Fibroblast of skin of abdomen (primary cell): Measurements from ENCODE around the gene TBX18.
A peak's percentile ranks its signal among the peaks of the same experiment; 100 is the strongest.

Source experiments
- DNase-seq: peaks from one replicate; pipeline ENCODE4 v3.0.0-alpha.2; 2013

Gene TBX18

DNA sequence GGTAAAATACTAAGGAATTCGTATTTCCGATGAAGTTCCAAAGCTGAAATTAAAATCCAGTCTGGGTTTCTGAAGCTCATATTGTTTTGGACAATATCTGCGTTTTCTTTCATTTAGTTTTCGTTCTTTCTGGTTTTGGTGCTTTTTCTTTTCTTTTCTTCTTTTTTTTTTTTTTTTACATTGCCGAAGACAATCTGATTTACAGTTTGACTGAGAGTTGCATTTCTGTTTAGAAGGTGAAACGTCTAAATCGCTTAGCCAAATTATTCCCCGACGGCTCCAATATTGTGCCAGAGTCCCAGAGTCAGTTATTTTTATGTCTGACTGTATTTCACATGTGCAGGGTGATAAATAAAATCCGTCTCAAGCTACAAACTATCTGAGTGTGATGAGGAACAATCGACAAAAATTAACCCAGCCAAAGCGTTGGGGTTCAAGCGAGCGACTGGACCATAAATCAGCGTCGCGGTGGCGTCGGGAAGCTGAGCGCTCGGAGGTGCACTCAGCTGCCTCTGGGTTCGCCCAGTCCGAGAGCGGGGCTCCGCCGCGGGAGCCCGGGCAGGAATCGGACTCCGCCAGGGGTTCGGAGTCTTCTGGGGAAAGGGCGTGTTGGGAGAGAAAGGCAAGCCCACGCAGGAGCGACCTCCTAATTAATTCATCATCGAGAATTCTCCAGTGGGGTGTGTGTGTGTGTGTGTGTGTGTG is 8.2 kb upstream of the TBX18 start:
- no peak for DNase-seq

DNA sequence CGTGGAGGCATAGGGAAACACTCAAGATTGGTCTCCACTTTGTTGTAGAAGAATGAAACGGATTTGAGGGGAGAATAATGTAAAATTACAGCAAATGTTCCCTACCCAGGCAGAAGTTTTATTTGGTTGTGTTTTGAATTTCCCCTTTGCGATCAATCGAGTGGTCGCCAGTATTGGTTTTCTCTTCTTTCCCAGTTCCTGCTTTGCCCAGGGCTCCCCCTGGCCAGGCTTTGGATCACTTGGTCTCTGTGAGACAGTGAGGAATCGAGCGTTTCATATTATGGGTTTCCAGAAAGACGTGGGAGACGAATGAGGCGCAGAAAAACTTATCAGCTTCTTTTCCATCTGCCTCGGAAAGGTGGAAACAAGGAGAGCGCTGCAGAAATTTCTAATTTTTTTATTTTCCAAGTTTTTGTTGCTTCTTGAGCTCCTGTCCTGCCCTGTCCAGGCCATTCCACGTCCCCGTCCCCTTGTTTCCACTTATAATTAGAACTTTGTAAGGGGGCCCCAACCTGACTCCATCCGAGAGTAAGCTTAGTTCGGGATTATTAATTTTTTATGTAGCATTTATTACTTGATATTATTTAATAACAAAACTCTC is 7.5 kb upstream of the TBX18 start:
- no peak for DNase-seq

- no peak for DNase-seq
These were observed 6.8 kb upstream of the TBX18 start for GRCh38 chr6:84771125-84771755.

DNA sequence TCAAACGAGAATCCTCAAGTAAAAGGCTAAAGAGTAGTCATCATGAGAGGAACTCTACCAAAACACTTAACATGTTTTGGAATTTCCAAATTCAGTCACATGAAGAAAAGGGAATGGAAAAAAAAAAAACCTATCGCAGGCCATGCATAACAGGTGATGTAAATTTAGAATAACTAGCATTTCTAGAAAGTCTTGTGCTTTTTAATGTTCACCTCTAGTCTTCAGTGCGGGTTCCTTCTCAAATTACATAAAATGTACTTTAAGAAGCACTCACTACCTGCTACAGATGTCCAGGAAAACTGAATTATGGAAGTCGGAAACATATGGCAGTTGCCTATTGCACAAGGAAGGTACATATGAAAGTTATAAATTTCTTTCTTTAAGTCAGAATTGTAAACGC is 6.1 kb upstream of the TBX18 start:
- DNase-seq, result no peak

- DNase-seq, result no peak
These were observed 4.9 kb upstream of the TBX18 start for GRCh38 chr6:84769306-84769705.

DNA sequence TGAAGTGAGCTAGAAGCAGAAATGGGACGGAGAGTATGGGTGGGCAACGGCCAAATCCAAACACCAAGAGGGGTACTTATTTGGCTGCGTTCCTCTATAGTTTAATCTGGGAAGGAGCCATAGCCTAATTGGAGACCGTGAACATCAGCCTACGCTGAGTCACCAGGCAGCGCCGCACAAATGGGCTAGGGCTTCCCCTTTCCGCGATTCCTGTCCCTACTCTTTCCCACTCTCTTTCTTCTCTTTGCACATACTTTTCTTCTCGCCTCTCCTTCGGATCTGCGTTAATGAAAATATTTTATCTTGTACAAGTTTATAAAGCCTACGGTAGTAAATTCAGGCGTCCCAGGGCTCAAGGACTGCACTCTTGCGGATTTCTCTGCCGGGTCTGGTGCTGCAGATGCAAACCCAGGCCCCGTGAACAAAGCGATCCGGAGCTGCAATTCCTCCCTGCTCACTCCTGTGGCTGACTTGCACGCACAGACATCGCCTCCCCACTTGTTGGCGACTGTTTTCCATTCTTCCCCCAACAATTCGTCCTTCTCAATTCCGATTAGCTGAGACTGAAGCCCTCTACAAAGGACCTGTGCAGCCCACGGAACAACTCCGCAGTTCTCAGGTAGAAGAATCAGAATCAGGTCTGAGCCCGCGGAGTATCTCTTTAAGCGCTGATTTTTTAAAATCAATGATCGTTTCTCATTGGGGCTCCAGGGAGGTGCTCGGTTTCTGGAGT is 4.2 kb upstream of the TBX18 start:
- DNase-seq, result peak; percentile 46

DNA sequence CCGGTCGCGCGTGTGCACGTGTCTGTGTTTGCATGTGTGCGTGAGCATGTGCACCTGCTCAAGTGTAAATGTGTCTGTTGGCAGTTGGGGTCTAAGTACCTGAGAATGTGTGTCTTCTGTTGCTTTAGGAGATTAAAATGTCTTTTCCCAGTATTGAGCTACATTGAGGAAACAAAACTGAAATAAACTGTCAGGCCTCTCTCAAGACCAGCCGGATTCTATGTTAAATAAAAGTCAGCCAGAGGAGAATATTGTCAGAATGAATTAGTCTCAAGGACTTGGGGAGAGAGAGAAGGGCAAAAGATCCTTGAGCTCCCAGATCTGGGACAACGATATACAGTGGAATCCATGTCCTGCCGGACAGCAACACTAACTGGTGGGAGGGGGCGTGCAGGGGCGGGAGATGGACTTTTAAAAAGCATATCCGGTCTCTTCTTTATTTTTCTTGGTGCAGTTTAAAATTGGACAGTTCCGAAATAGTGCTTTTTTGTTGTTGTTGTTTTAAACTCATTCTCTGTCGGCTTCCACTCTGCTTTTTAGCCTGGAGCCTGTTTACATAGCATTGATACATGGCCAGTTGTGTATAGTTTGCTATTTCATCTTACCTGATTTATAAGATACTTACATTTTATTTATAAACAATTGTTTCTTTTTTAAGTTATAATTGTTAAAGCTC is 3.3 kb upstream of the TBX18 start:
- DNase-seq, result no peak

DNA sequence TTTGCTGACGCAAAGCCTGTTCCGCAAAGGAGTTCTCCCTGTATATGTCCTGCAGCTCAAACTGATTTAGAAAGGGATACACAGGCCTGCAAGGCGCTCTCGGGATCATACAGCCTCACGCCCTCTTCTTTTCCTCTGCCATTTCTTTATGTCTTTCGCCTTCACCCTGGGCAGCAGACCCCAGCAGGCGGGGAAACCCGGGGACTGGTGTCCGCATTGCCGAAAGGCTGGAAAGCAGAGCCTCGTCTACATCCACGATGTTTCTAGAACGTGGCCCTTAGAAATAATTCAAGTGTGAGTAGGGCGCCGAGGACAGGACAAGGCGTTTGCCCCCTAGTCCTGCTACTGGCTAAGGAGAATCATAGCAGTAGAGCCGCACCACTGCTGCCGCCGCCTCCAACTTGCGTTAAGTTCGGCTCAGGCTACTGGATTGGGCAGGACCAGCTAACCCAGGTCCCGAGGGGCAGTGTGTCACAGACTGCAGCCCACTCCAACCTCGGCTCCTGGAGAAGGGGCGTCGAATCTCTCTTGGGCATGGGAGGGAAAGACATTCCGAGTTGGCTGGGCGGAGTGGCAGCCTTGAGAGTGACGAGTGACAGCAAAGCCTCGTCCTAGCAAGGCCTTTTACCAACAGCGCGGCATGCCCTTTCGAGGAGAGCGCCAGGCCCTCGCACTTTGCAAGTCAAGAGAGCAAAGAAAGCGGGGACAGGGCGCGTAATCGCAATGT is 2.6 kb upstream of the TBX18 start:
- no peak for DNase-seq

DNA sequence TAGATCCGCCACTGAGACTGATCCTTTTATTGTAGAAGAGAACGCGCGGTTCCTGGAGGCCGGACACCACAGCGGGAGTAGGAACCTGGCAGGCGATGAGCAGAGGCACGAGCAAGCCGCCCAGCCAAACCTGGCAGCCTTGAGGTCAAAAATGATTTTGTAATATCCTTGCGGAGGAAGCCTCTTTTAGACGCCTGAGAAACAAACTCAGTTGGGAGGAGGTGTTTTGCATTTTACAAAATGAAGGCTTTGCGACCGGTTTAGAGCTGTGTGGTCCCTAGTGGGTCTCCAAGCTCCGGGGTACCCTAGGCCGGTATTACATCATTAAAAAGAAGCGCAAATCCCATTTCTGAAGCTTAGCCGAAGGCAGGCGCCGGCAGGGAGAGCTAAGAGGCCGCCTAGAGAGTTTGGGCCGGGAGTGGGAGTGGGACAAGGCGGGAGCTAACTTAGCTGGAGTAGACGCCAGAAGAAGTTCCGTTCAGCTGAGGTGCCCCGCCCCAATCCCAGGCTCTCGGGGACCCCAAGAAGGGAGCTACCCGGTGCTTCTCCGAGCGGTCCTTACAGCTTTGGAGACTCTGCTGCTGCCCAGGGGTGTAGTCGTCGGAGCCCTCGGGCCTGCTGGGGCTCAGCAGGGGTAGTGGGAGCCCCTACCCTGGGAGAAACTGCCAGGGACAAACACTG is 1.9 kb upstream of the TBX18 start:
- no peak for DNase-seq

GRCh38 chr6:84763886-84764331 is 489 bp downstream of the TBX18 start:
- DNase-seq, result peak; percentile 54

DNA sequence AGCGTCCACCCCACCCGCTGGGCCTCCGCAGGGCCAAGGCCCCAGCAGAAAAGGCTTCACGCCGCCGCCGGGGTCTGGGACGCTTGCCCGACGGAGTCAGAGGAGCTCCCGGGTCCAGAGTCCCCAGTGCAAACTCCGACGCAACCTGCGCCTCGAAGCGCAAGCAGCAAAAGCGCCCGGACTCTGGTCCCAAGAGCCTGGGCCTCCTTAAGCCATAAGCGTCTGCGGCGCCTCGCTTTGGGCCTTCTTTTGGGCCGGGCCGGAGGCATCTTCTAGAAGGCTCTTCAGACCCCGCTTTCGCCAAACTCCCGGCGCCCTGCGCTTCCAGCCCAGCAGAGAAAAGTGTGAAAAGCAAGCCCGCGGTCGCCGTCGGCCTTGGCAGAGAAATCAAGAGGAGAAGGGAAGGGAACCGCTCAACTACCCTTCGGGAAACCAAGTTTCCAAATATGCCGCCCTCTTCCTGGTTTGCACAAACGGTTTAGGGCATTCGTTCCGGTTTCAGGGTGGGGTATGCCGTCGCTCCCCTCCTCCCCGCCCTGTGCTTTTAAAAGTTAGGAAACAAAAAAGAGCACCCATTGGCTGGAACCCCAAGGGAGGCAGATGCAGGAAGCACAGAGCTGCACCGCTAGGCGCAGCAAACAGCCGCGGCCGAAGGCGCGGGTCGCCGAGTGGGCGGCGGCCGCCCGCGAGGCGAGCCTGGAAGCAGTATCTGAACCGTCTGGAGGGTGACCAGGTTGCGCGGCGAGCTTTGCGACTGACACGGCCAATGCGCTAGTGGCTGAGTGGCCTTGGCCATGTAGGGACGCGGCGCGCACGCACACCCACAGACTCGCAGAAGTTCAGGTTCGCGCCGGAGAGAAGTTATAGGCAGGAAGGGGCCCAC is 1.2 kb downstream of the TBX18 start:
- peak; percentile 90 for DNase-seq

GRCh38 chr6:84762220-84763002 is 2.0 kb downstream of the TBX18 start:
- DNase-seq, result peak; percentile 66

DNA sequence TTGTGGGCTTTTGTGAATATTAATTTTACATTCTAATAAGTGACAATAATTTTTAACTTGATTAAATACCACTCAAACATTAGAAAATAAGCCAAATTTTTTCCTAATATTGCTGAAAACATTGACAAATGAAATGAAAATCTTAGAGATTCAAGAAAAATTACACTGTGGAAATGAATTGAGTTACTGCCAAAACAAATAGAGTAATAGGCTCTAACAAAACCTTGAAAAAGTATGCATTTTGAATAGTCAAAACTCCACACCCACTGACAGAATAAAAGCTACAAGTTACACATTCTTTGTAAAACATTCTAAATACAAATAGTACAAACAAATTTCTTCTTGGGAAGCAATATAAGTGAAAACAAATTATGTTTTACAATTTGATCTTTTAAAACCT is 5.9 kb downstream of the TBX18 start:
- DNase-seq, result no peak

- no peak for DNase-seq
These were observed 7.5 kb downstream of the TBX18 start for GRCh38 chr6:84756877-84757276.

- DNase-seq, result no peak
These were observed 7.9 kb downstream of the TBX18 start for GRCh38 chr6:84756466-84756865.

DNA sequence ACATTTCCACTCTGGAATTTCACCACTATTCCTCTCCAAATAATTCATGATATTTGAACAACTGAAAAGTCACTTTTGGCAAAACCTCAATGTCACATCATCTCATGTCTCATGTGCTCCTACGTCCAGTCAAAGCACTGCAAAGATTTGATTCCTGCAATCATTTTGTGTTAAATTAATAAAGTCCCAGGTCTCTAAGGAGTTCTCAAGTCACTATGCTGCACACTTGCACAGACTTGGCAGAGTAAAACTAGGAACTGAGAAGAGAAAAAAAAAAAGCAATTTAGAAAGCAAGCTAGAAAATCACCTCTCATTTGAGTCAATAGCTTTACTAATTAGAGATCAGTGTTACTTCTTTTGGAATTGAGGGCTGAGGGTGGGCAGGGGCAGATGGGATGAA is 11.2 kb downstream of the TBX18 start:
- no peak for DNase-seq

GRCh38 chr6:84752118-84752850 is 12.1 kb downstream of the TBX18 start:
- peak; percentile 41 for DNase-seq

- no peak for DNase-seq
These were observed 15.2 kb downstream of the TBX18 start for GRCh38 chr6:84749181-84749580.

GRCh38 chr6:84748376-84748775 is 16.0 kb downstream of the TBX18 start:
- DNase-seq, result no peak
